Activated naive CD4-positive, alpha-beta T cell treated with anti-CD3 and anti-CD28 coated beads for 36 hours (primary cell): Measurements from ENCODE around the gene RARA. TPM values are rescaled to one million over a fixed set of nuclear protein-coding genes. Genes with fewer than 3 reads are reported as not detected.

Source experiments
- CTCF ChIA-PET: fragments of 350-600 bp; sonication (Branson Sonifier 250); formaldehyde crosslinking; loops from one replicate; lab custom pipeline; 2021; ENCODE audit warnings: antibody characterized with exemption; lab: Charles Lee
- DNase-seq: peaks from one replicate; pipeline ENCODE4 v3.0.0-alpha.2; 2020
- H3K27ac Mint-ChIP-seq: one replicate; pipeline ENCODE4 v1.8.0; 2021; ENCODE audit warnings: mild to moderate bottlenecking, mixed read lengths
- H3K27me3 Mint-ChIP-seq: one replicate; pipeline ENCODE4 v1.8.0; 2021; ENCODE audit warnings: low read depth, mixed read lengths
- H3K36me3 Mint-ChIP-seq: one replicate; pipeline ENCODE4 v1.8.0; 2021; ENCODE audit warnings: low read depth, mixed read lengths
- H3K4me1 Mint-ChIP-seq: one replicate; pipeline ENCODE4 v1.8.0; 2021; ENCODE audit warnings: low read depth, mixed read lengths
- H3K4me3 Mint-ChIP-seq: one replicate; pipeline ENCODE4 v1.8.0; 2021; ENCODE audit warnings: mild to moderate bottlenecking, moderate library complexity, mixed read lengths
- H3K9me3 Mint-ChIP-seq: one replicate; pipeline ENCODE4 v1.8.0; 2021; ENCODE audit warnings: mixed read lengths
- intact Hi-C: fragments of 100-400 bp; cut with micrococcal nuclease; formaldehyde crosslinking; loops from one replicate; pipeline ENCODE4 v1.15.1; 2023
- total RNA-seq, 2 experiments: library from RNA; stranded (reverse); gene quantifications; one replicate each; pipeline ENCODE4 v1.2.3, GENCODE V29; 2021

The RARA gene
- total RNA-seq, 2 experiments from 2014 or later, result 16.9 to 18.5 TPM

- no peaks in the 10 kb centered on the region for H3K36me3 Mint-ChIP-seq
- CTCF ChIA-PET, result interaction anchor here (0.7 to 1.4 kb wide), 4 partner anchors 9 to 104 kb away, joined by 3 to 4 read pairs (median 3); no protein-coding TSS in a partner anchor
- H3K4me3 Mint-ChIP-seq, result no peak overlapping the region
- no peaks in the 10 kb centered on the region for H3K27me3 Mint-ChIP-seq
- intact Hi-C loops, result no loop called here
- peaks cover 37% of the 10 kb centered on the region for H3K4me1 Mint-ChIP-seq
- no peaks in the 10 kb centered on the region for H3K9me3 Mint-ChIP-seq
- no peak overlapping the region for H3K27ac Mint-ChIP-seq
- no peak for DNase-seq
These were observed 2.6 kb downstream of the RARA start for GRCh38 chr17:40311575-40311974.

- DNase-seq, result no peak
- peaks cover 41% of the 10 kb centered on the region for H3K4me1 Mint-ChIP-seq
- intact Hi-C loops, result no loop called here
- no peak overlapping the region for H3K4me3 Mint-ChIP-seq
- H3K36me3 Mint-ChIP-seq, result no peaks in the 10 kb centered on the region
- no peak overlapping the region for H3K27ac Mint-ChIP-seq
- no peaks in the 10 kb centered on the region for H3K27me3 Mint-ChIP-seq
- no peaks in the 10 kb centered on the region for H3K9me3 Mint-ChIP-seq
- CTCF ChIA-PET, result interaction anchor here (1.3 to 1.4 kb wide), 2 partner anchors 9 to 42 kb away, joined by 3 to 4 read pairs; no protein-coding TSS in a partner anchor
These were observed 3.3 kb downstream of the RARA start for GRCh38 chr17:40312131-40312731.

- Mint-ChIP-seq H3K4me1 (peaks cover 48% of the 10 kb centered on the region), H3K27ac (no peak overlapping the region), H3K4me3 (no peak overlapping the region), H3K36me3 (no peaks in the 10 kb centered on the region), H3K9me3 (no peaks in the 10 kb centered on the region), H3K27me3 (no peaks in the 10 kb centered on the region)
- no peak for DNase-seq
- intact Hi-C loops, result no loop called here
- CTCF ChIA-PET, result interaction anchor here (1.6 kb wide), 1 partner anchor 42 kb away, joined by 4 read pairs; no protein-coding TSS in a partner anchor
These were observed 4.1 kb downstream of the RARA start for GRCh38 chr17:40312893-40313667.

- intact Hi-C loops, result no loop called here
- Mint-ChIP-seq H3K36me3 (no peaks in the 10 kb centered on the region), H3K27me3 (no peaks in the 10 kb centered on the region), H3K4me1 (peaks cover 48% of the 10 kb centered on the region), H3K27ac (peak overlapping the region; percentile 2), H3K4me3 (no peak overlapping the region), H3K9me3 (no peaks in the 10 kb centered on the region)
- no peak for DNase-seq
- CTCF ChIA-PET, result interaction anchor here (1.6 kb wide), 1 partner anchor 41 kb away, joined by 4 read pairs; no protein-coding TSS in a partner anchor
These were observed 4.9 kb downstream of the RARA start for GRCh38 chr17:40313668-40314583.

GRCh38 chr17:40314584-40314956, 5.6 kb downstream of the RARA start:
- peak; percentile 92 for DNase-seq
- no peaks in the 10 kb centered on the region for H3K36me3 Mint-ChIP-seq
- H3K9me3 Mint-ChIP-seq, result no peaks in the 10 kb centered on the region
- no peak overlapping the region for H3K4me3 Mint-ChIP-seq
- H3K27me3 Mint-ChIP-seq, result no peaks in the 10 kb centered on the region
- peak overlapping the region; percentile 2 for H3K27ac Mint-ChIP-seq
- CTCF ChIA-PET, result interaction anchor here (1.6 kb wide), 1 partner anchor 40 kb away, joined by 4 read pairs; no protein-coding TSS in a partner anchor
- intact Hi-C loops, result no loop called here
- H3K4me1 Mint-ChIP-seq, result peaks cover 52% of the 10 kb centered on the region

GRCh38 chr17:40315206-40315605, 6.2 kb downstream of the RARA start:
- Mint-ChIP-seq H3K36me3 (no peaks in the 10 kb centered on the region), H3K27ac (no peak overlapping the region)
- DNase-seq, result no peak

GRCh38 chr17:40315678-40316570, 6.9 kb downstream of the RARA start:
- H3K27ac Mint-ChIP-seq, result peak overlapping the region; percentile 33
- intact Hi-C loops, result no loop called here
- H3K36me3 Mint-ChIP-seq, result no peaks in the 10 kb centered on the region
- peaks cover 61% of the 10 kb centered on the region for H3K4me1 Mint-ChIP-seq
- no peak overlapping the region for H3K4me3 Mint-ChIP-seq
- CTCF ChIA-PET, result interaction anchor here (0.8 to 3.5 kb wide), 6 partner anchors 9 to 39 kb away, joined by 3 to 55 read pairs (median 8); no protein-coding TSS in a partner anchor
- H3K9me3 Mint-ChIP-seq, result no peaks in the 10 kb centered on the region
- peak; percentile 37 for DNase-seq
- no peaks in the 10 kb centered on the region for H3K27me3 Mint-ChIP-seq

More at GRCh38 chr17:40315206-40315605, 6.2 kb downstream of the RARA start:
- H3K4me1 Mint-ChIP-seq, result peaks cover 56% of the 10 kb centered on the region
- no peak overlapping the region for H3K4me3 Mint-ChIP-seq
- no peaks in the 10 kb centered on the region for H3K27me3 Mint-ChIP-seq
- intact Hi-C loops, result no loop called here
- H3K9me3 Mint-ChIP-seq, result no peaks in the 10 kb centered on the region
- CTCF ChIA-PET, result interaction anchor here (0.8 to 3.3 kb wide), 5 partner anchors 9 to 40 kb away, joined by 3 to 55 read pairs (median 5); no protein-coding TSS in a partner anchor

- Mint-ChIP-seq H3K27me3 (no peaks in the 10 kb centered on the region), H3K27ac (no peak overlapping the region), H3K4me3 (no peak overlapping the region), H3K36me3 (no peaks in the 10 kb centered on the region), H3K4me1 (peaks cover 63% of the 10 kb centered on the region), H3K9me3 (no peaks in the 10 kb centered on the region)
- intact Hi-C loops, result no loop called here
- no peak for DNase-seq
- CTCF ChIA-PET, result interaction anchor here (0.7 to 3.5 kb wide), 11 partner anchors 9 to 177 kb away, joined by 3 to 55 read pairs (median 5); no protein-coding TSS in a partner anchor
These were observed 7.8 kb downstream of the RARA start for GRCh38 chr17:40316571-40317344.

GRCh38 chr17:40317345-40317873, 8.4 kb downstream of the RARA start:
- H3K36me3 Mint-ChIP-seq, result no peaks in the 10 kb centered on the region
- DNase-seq, result peak; percentile 64
- intact Hi-C loops, result no loop called here
- H3K4me1 Mint-ChIP-seq, result peaks cover 69% of the 10 kb centered on the region
- CTCF ChIA-PET, result interaction anchor here (0.7 to 3.5 kb wide), 12 partner anchors 8 to 223 kb away, joined by 3 to 55 read pairs (median 4); no protein-coding TSS in a partner anchor
- H3K4me3 Mint-ChIP-seq, result peak overlapping the region; percentile 85
- peak overlapping the region; percentile 90 for H3K27ac Mint-ChIP-seq
- no peaks in the 10 kb centered on the region for H3K9me3 Mint-ChIP-seq
- no peaks in the 10 kb centered on the region for H3K27me3 Mint-ChIP-seq
